ENCODE results near the gene ANKS4B. TPM values are rescaled to one million over a fixed set of nuclear protein-coding genes. Genes with fewer than 3 reads are reported as not detected.
"Not testable (repeated sequence)": the region's sequence is repeated elsewhere in the genome, so short reads cannot be mapped to it uniquely, and the experiment has no call there.

Gene ANKS4B
- total RNA-seq, 1 donor from 2014 or later: not detected

DNA sequence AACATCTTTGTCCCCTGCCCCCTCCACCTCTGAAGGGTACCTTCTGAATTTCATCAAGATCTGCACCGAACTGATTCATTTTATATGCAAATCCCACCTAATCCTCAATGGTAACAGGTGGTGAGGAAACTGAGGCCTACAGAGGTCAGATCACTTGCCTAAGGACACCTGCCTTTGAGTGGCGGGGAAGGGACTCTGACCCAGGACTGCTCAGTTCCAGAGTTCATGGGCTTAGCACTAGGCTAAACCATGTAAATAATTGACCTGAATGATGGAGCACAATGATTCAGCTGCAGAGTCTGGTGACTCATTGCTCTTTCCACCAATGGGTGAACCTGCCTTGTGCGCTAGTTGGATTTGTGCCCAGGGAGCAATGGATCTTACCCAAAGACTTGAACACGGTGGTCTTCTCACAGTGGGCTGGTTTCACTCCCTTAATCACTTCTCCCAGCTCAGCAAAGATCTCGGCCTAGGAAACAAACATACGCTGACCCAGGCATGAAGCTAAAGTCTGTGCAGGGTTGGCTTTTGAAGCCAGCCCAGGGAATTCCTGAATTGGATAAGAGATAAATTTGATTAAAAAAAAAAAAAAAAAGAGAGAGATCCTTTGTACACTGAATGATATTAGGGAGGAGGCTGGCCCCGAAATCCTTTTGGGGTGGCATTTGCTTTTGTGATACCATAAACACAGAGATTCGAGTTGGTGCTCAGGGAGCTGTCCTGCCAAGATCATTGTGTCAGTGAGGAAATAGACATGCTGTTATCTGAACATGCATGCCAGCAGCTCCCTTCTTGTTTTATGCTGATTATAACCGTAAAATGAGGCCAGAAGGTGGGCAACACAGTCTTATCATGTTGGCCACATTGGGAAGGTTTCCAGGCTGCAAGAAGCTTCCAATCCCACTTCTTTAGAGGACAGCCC is 27.6 kb downstream of the ANKS4B start:
- intact Hi-C loops (cut with micrococcal nuclease): no loop called here

DNA sequence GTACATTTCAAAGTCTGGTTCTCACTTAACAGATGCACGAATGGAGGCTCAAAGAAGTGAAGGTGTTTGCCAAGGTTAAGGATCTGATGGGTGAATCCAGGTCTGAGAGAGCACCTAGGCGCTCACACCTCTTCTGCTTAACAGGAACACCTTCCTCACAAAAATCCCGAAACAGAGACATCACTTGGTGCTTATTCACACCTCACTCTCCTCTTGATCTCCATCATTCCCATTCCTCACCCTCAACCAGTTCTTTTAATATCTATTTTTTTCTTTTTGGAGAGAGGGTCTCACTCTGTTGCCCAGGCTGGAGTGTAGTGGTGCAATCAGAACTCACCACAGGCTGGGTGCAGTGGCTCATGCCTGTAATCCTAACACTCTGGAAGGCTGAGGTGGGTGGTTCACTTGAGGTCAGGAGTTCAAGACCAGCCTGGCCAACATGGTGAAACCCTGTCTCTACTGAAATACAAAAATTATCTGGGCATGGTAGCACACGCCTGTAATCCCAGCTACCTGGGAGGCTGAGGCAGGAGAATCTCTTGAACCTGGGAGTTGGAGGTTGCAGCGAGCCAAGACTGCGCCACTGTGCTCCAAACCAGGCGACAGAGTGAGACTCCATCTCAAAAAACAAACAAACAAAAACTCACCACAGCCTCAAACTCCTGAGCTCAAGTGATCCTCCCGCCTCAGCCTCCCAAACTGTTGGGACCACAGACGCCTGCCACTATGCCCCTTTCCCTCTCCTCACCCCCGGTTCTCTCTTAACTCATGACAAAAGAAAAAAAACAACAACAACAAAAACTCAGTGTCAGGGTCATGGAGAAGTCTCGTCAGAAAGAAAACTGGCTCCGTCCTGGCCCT is 29.5 kb downstream of the ANKS4B start:
- intact Hi-C loops (cut with micrococcal nuclease): no loop called here

DNA sequence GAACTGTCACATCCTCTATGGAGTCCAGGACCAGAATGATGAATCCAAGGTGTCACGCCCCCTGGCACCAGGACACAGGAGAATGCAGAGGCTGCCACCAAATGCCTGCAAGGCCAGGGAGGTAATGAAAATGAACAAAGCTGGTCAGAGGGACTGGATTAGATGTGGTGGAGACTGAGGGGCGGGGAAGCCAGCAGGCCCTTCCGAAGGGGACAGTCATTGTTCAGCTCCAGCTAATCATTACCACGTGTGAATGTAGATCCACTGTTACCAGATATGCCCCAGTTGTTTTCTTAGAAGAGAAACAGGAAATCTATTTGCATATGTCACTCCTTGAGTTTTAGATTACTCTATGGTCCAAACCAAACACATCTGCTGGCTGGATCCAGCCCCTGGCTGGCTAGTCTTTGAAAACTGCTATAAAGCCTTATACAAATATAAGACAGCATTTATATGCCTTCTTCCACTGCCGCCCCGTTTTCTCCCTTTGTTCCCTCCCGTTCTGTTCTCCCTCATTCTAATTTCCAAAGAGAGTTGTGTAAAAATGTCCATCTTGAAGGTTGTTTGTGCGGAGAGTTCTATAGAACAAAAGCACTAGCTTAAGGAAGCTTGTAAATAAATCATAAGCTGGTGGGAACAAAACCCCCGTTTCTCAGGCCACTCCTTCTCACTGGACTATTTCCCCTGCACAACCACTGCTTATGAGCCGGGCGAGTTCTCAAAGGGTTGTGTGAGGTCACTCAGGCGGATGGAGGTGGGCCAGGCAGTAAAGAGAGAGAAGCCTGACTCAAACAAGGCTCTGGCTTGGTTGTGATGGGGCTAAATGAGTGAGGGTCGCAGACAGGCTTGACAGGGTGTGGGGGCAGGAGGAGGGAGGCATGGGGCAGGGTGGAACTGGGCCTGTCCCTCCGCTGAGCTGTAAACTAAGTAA is 30.4 kb downstream of the ANKS4B start:
- intact Hi-C loops (cut with micrococcal nuclease): no loop called here

DNA sequence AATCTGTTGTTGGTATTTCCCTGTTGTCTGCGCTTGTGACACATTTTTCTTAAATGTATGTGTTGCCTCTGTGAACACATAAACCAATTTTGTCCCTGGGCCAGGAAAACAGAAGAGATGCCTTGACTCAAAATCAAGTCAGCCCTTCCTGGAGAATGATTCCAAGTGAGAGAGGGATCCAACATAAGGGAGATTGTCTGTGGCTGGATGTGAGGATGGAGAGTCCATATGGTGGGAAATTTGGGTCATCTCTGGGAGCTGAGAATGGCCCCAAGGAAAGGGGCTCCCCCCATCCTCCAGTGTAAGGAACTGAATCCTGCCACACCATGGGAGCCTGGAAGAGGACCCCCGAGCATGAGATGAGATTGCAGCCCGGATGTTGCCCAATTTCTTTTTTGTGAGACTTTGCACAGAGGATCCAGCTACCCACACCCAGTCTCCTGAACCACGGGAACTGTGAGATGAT is 31.1 kb downstream of the ANKS4B start:
- intact Hi-C loops (cut with micrococcal nuclease): no loop called here

DNA sequence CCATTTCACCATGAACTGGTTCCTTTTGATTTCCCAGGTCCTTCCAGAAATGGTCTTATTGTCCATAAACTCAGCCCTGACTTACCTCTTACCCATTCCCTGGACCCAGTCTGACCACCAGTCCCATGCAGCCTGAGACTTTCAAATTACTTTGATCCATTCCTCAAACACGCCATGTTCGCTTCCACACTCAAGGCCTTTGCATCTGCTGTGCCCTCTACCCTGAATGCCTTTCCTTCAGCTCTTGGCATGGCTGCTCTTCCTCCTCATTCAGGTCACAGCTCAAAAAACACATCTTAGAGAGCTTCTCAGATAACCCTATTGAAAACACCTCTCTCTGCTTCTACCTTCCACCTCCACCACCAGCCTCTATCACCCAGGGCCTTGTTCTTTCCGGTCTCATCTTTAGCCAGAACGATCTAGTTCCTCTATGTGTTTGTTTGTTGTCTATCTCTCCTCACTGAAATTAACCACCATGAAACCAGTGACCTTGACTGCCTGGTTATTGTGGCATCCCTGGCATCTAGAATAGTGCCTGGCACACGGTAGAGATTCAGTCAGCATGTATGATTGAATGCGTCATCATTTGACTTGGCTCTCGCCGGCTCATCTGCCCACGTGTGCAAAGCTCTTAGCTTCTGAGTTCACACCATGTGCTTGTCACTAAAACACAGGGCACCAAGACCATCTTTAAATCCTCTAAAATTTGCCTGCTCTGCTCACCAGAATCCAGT is 31.8 kb downstream of the ANKS4B start:
- intact Hi-C loops (cut with micrococcal nuclease): no loop called here

DNA sequence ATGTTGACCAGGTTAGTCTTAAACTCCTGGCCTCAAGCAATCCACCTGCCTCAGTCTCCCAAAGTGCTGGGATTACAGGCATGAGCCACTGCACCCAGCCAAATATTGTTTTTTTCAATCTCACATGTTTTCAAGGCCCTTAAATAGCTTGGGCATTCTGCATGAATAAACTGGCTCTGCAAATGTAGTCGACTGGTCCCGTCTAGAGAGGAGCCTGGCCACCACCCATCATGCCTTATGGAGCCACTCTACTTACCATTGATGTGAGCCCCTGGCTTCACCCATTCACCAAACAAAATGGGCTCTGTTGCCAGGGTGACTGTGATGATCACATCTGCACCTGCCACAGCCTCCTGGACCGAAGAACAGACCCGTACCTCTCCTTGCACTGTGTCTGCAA is 33.8 kb downstream of the ANKS4B start:
- intact Hi-C loops (cut with micrococcal nuclease): no loop called here

DNA sequence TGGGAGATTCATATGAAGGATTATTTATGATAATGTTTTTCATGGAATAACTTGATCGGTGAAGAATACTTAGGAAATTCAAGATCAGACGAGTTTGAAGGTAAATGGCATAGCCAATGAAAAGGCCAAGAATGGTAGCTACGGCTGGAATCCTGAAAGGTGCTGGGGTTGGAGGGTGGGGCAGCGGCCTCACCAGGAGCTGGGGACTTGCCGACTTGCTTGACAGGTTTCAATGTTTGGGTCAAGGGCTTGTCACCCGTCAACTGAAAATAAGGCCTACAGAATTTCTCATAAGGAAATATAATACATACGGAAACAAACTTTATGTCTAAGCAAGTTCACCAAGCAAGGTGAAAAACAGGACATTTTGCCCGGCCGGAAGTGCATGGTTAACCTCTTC is 34.7 kb downstream of the ANKS4B start:
- intact Hi-C loops (cut with micrococcal nuclease): no loop called here

DNA sequence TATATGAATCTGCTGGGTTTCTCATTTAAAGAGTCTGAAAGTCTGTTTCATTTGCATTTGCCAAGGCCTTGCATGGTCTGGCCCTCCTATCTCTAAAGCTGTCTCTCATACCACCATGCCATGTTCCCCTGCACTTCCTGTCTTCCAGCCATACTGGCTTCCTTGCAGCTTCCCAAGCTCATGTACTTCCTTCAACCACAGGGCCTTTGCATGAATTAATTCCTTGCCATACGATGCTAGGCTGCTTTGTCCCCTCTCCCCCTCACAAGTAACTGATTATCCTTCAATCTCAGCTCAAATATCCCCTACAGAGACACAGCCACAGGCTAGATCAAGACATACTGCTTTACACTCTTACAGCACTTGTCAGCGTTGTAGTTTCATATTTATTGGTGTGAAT is 38.8 kb downstream of the ANKS4B start:
- intact Hi-C loops (cut with micrococcal nuclease): no loop called here

DNA sequence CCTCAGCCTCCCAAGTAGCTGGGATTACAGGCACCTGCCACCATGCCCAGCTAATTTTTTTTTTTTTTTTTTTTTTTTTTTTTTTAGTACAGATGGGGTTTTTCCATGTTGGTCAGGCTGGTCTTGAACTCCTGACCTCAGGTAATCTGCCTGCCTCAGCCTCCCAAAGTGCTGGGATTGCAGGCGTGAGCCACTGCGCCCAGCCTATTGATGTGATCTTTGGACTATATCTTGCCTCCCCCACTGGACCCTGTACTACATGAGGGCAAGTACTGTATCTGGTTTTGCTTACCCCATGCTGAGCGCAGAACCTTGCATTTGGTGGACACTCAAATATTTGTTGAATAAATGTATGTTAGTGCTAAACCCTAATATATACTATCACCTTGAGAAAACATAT is 39.3 kb downstream of the ANKS4B start:
- intact Hi-C loops (cut with micrococcal nuclease): not testable (repeated sequence)

DNA sequence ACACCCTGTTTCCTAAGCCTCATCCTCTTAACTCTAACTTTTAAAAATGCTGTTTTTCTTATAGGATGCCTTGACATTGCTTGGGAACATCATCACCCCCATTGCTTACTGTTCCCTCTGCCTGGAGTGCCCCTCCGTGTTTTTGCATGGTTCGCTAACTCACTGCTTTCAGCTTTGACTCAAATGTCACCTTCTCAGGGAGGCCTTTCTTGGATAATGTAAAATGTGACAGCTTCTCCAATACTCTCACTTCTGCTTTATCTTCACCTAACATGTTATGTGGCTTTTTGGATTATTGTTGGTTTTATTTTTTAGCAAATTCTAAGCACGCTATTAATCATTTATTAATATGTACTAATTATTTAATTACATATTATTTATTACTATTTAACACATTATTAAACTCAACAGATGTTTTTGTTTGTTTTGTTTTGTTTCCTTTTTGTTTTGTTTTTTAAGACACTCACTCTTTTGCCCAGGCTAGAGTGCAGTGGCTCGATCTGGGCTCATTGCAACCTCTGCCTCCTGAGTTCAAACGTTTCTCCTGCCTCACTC is 40.8 kb downstream of the ANKS4B start:
- intact Hi-C loops (cut with micrococcal nuclease): no loop called here

DNA sequence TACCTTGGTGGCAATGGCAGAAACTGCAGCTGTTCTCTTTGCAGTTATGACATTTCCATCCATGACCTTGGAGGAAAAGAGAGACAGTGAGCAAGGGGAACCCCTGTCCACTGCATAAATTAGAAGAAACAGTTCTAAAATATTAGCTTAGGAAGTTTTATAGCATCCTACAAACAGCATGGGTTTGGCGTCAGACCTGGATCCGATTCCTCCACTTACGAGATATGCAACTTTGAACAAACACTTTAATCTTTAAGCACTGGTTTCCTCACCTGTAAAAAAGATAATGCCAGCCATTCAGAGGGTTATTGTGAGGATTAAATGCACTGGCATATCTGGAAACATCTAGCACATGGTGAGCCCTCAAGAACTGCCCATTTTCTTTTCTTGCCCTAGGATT is 42.0 kb downstream of the ANKS4B start:
- intact Hi-C loops (cut with micrococcal nuclease): no loop called here

DNA sequence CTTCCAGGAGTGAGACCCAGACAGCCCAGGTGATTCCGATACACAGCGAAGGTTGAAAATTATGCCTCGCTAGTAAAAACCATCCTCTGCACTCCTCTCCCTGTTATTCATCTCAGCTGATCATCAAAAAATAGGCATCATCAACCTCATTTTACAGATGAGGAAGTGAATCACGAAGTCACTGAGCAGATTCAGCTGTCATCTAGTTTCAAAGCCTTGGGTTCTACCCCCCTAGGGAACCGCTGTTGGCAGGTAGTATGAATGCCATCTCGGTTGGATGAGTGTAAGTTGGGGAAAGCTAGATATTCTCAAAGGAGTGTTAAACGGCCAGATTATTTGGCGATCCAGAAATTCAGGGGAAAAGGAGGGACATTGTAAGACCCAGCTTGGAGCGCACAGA is 42.6 kb downstream of the ANKS4B start:
- intact Hi-C loops (cut with micrococcal nuclease): no loop called here

DNA sequence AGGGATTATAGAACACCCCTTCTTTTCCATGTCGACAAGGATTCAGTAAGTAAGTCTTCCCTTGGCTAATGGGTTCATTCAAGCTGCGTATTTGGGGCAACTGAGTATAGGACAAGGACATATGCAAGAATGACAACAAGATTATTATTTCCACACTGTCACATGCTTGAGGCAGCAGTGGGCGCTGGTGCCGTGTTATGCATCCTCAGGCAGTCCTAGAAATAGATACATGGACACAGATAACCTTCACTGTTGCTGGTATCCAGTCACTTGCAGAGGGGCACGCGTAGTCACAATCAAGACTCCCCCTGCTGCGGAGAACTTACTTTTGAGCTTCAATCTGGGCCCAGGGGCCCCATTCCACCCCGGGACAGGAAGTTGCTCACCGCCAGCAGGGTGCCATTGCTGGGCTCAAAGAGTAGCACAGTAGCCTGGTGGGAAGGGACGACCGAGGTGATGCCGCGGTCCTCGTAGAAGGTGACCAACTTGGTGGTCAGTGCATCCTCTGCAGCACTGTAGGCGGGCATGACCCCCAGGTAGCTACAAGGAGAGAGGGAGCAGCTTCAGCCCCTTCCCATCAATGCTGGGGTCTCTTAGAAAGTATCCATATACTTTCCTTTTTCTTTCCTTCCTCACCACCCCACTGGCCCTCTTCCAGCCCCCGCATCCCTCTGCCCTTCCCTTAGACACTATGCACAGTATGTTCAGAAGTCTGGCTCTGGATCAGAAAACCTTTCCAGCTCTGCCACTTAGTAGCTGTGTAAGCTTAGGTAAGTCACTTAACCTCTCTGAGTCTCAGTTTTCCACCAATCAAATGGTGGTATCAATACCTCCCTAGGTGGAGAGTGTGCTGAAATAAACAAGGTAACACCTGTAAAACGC is 43.8 kb downstream of the ANKS4B start:
- intact Hi-C loops (cut with micrococcal nuclease): no loop called here

DNA sequence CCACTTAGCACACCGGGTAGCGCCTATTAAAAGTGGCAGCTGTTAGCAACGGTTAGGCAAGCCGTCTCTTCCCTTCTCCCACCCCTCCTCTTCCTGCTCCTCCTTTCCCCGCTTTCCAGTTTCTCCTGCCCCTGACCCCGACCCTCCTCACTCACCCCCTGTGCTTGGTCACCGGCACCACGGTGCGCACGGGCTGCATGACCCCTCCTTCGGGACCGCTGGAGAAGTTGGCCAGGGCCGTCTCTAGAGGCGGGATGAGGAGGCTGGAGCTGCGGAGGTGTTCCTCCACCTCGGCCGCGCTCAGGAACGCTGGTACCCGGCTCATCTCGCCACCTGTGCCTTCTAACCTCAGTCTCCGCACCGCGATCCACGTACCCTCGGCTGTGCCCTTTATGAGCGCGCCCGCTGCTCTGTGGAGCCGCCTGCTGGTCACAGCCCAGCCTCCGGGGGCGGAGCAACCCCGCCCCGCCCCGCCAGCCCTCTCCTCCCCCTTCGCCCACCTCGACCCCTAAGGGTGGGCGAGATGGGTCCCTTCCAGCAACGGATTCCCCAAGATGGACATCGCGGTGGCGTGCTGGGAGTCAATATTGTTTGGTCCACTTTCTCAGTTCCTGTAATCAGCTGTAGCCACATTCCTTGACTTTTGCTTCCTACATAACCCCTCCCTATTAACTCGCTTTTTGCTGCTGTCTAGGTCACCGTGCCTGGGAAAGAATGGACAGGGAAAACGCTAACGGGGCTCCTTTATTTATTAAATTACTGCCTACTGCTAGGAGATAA is 44.6 kb downstream of the ANKS4B start, which contains the start of gene CRYM:
Gene CRYM (minus strand): TSS at position 364 of the 780 bp plus-strand sequence. CDS start 39 bp downstream, at position 325.
- intact Hi-C loops (cut with micrococcal nuclease): no loop called here

DNA sequence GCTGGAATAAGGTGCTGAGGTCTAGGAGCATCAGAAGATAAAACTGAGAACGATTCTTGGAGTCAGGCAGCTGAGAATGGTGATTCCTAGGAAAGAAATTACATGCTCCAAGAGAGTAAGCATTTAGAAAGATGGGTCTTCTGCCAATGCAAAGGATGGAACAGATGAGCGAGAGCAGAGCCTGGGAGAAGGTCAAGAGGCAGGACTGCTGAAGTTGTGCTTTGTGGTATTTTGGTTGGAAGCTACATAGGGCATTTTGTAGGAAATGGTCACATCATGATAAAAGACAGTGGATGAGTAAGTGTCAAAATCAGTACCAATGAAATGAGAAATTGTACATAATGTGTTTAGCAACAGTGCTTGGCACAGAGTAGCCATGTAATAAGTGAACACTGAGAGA is 46.0 kb downstream of the ANKS4B start:
- intact Hi-C loops (cut with micrococcal nuclease): no loop called here

DNA sequence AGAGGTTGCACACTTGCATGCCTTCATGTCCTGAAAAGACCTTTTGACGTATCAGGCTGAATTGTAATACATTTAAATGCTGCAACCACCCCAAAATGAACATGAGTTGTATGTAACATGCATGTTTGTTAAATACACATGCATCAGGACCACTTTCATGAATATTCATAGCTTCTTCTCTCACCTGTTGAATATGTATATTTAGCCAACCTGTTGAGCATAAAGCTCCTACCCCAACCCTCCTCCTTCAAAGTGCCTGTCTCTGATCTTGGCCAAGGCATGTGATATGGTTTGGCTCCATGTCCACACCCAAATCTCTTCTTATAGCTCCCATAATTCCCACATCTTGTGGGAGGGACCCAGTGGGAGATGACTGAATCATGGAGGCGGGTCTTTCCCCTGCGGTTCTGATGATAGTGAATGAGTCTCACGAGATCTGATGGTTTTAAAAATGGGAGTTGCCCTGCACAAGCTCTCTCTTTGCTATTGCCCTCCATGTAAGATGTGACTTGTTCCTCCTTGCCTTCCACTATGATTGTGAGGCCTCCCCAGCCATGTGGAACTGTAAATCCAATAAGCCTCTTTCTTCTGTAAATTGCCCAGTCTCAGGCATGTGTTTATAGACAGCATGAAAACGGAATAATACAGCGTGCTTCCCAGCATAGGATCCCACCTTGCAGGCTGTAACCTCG is 48.3 kb downstream of the ANKS4B start:
- intact Hi-C loops (cut with micrococcal nuclease): no loop called here

DNA sequence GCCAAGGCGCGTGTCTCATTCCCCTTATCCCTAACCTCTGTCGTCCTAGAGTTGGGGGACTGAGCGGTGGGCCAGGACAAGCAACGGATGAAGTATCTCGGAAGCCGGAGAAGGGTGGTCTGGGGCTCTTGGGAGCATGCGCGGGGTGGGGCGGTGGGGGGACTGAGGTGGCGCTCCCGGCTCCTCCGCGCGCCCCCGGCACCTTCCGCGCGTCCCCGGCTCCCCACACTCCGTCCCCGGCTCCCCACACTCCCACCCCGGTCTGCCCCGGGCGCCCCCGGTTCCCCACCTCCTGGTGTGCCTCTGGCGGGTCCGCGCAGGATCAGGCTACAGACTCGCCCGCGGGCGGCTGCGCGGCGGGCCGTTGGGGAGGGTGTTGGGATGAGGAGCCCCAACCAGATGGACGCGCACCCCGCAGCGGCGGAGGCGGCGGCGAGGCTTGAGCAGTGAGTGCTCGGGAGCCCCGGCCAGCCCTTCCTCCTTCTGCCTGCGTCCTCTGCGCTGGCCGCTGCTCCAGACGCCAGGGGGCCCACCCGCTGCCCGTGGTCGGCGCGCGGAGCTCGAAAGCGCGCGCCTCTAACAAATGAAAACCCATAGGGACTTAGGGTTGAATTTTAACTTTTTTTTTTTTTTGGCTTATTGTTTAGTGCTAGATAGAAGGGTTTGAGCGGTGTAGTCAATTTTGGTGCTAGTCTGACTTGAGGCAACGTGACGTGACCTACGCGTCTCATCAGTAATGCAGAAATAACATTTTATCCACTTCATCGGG is 50.2 kb downstream of the ANKS4B start:
- intact Hi-C loops (cut with micrococcal nuclease): no loop called here
